ENCODE results near the gene VOPP1. TPM values are rescaled to one million over a fixed set of nuclear protein-coding genes. Genes with fewer than 3 reads are reported as not detected.

VOPP1 gene, protein sequence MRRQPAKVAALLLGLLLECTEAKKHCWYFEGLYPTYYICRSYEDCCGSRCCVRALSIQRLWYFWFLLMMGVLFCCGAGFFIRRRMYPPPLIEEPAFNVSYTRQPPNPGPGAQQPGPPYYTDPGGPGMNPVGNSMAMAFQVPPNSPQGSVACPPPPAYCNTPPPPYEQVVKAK
- total RNA-seq (2022; extraction: Qiagen RNA extraction; ENCODE audit: low read depth): 85.5 to 99.2 TPM (median 92.6 TPM) in 5 replicates

DNA sequence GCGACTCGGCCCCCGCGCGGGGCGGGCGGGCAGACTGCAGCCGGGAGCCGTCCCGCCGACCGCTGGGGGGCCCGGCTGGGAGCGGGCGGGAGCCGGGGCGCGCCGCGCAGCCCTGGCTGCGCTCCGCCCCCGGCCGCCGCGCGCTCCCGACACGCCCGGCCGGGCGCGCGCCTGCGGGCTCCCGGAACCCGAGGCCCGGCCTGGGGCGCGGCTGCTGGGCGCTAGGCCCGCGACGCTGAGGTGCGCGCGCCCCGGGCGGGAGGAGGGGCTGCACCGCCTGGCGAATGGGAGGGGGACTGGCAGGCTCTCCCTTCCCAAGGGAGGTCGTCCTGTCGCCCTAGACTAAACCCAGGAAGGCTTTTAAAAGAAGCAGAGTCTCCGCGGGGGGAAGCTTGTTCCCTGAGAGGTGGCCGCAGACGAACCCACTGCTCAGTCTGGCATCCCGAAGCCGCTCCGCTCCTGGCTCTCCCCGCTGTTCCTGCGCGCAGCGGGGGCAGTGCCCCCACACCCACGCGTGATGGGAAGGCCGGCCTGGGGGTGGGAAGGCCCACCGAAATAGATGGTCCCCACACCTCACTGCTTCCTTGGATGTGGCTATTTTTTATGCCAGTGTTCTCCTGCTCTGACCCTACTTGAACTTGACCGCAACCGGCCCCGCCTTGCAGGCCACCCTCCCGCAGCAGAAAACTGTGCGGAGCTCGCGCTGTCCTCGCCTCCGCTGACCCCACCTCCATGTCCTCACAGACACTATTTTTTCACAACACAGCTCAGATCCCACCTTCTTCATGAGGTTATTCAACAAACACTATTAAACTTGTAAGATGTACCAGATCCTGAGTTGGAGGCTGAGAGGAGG, at the start of gene VOPP1:
TSS of gene VOPP1 (minus strand) at position 125 of the 856 bp plus-strand sequence. CDS start 178 bp downstream, outside the sequence.

Other genes starting within 250 kb of the VOPP1 start
- 13.5 to 18.2 TPM (median 15.2 TPM) in 5 replicates for gene LANCL2, start 207.2 kb downstream of the VOPP1 start, total RNA-seq (2022; extraction: Qiagen RNA extraction; ENCODE audit: low read depth)

Measured in A549 treated with GW870086 at 1 μM for 4 hours (cell line).